ENCODE data around the gene ESAM. TPM values are rescaled to one million over a fixed set of nuclear protein-coding genes. Genes with fewer than 3 reads are reported as not detected.

The ESAM gene
- polyA plus RNA-seq, 1 donor (not counting 4 experiments of a cell fraction or from before 2014, with no cell fraction given): 0.04 TPM

DNA sequence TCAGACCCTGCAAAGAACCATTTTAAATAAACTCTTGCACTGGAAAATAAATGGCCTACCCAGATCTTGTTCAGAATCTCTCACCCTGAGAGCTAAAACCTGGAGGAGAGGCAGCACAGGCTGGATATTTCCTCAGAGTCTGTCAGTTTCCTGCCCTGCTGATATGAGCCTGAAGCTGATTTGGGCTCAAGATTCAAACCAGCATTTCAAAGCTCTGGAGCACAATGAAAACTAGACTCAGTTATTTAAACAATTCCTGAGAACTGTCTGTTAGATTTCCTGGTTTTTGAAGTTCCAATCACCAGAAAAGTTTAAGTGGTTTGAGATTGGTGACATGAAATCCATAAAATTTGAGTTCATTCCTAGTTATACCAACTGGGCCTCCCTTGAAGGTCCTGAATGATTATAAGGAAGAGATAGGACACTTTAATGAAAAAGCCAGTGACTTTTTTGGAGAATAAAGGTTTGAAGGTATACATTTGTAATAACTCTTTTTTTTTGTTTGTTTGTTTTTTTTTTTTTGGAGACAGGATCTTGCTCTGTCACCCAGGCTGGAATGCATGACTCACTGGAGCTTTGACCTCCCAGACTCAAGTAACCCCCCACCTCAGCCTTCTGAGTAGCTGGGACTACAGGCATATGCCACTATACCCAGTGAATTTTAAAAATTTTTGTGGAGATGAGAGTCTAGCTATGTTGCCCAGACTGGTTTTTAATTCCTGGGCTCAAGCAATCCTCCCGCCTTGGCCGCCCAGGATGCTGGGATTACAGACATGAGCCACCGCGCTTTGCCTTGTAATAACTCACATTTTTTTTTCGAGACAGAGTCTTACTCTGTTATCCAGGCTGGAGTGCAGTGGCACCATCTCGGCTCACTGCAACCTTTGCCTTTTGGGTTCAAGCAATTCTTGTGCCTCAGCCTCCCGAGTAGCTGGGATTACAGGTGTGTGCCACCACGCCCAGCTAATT is 8.0 kb upstream of the ESAM start:
- TF ChIP-seq EZH2 (IDR thresholded peaks at IDR 0.05; ENCODE audit: low read length): no peak
- TF ChIP-seq CTCF (optimal IDR thresholded peaks at IDR 0.05 in 1 of 3, IDR thresholded peaks at IDR 0.05 in 1 of 3, conservative IDR thresholded peaks at IDR 0.05 in 1 of 3; ENCODE audit: extremely low read depth in 1 of 3, insufficient read depth in 2 of 3, low read length in 3 of 3): no peak
- Histone ChIP-seq H2AFZ (ENCODE audit: control insufficient read depth, low read length) (no peak overlapping the region), H3K36me3 (ENCODE audit: control insufficient read depth in 2 of 2, extremely low read depth in 1 of 2, insufficient read depth in 2 of 2, low read length in 2 of 2) (peaks cover 1 to 5% of the 10 kb centered on the region in 2 experiments), H3K27me3 (ENCODE audit: control insufficient read depth, extremely low read depth, insufficient read depth, low read length) (no peaks in the 10 kb centered on the region), H3K9me1 (ENCODE audit: control insufficient read depth, extremely low read depth, insufficient read depth, low read length) (no peaks in the 10 kb centered on the region), H3K9ac (ENCODE audit: control insufficient read depth, extremely low read depth, insufficient read depth, low read length) (no peak overlapping the region), H3K4me1 (ENCODE audit: control insufficient read depth, extremely low read depth, insufficient read depth, low read length) (no peaks in the 10 kb centered on the region), H3K9me3 (ENCODE audit: control insufficient read depth, low read depth, low read length) (no peaks in the 10 kb centered on the region), H3K4me3 (ENCODE audit: control insufficient read depth in 2 of 3, extremely low read depth in 1 of 3, insufficient read depth in 2 of 3, low read depth in 1 of 3, low read length in 3 of 3) (no peak overlapping the region), H3K4me2 (ENCODE audit: control insufficient read depth, extremely low read depth, insufficient read depth, low read depth, low read length) (no peak overlapping the region), H4K20me1 (ENCODE audit: control insufficient read depth, extremely low read depth, insufficient read depth, low read length) (no peaks in the 10 kb centered on the region), H3K27ac (ENCODE audit: control insufficient read depth, insufficient read depth, low read length) (no peak overlapping the region), H3K79me2 (ENCODE audit: control insufficient read depth, insufficient read depth, low read length) (no peaks in the 10 kb centered on the region)
- DNase-seq (ENCODE audit: low read depth, low spot score) (no peak), FAIRE-seq (no peak)
- dilution Hi-C loops (cut with MboI; ENCODE audit: extremely low pct_ligation_motif_present, low sequenced_read_pairs): no loop called here

DNA sequence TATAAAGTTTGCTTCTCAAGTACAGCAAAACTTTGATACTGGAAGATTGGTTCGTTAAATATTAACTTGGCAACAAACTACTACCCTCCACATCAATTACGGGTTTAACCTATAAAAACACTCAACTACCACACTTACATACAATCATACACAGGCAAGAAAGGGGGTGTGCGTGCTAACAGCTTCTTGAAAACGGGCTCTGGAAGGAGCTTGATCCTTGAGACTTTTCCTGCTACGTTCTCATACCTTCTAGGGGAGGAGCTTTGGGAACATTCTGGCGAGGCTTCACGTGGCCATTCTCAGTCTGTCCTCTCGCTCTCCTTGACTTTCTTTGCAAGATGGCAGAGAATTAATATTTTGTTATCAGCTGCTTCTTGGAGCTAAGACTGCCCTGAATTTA is 6.8 kb upstream of the ESAM start:
- no peaks in the 10 kb centered on the region for H3K9me1 ChIP-seq (ENCODE audit: control insufficient read depth, extremely low read depth, insufficient read depth, low read length)
- H4K20me1 ChIP-seq (ENCODE audit: control insufficient read depth, extremely low read depth, insufficient read depth, low read length): no peaks in the 10 kb centered on the region
- H3K4me2 ChIP-seq (ENCODE audit: control insufficient read depth, extremely low read depth, insufficient read depth, low read depth, low read length): no peak overlapping the region
- no peaks in the 10 kb centered on the region for H3K4me1 ChIP-seq (ENCODE audit: control insufficient read depth, extremely low read depth, insufficient read depth, low read length)
- peaks cover 0 to 5% of the 10 kb centered on the region in 2 experiments for H3K36me3 ChIP-seq (ENCODE audit: control insufficient read depth in 2 of 2, extremely low read depth in 1 of 2, insufficient read depth in 2 of 2, low read length in 2 of 2)
- no peaks in the 10 kb centered on the region for H3K27me3 ChIP-seq (ENCODE audit: control insufficient read depth, extremely low read depth, insufficient read depth, low read length)
- H3K27ac ChIP-seq (ENCODE audit: control insufficient read depth, insufficient read depth, low read length): no peak overlapping the region
- no peak overlapping the region for H3K9ac ChIP-seq (ENCODE audit: control insufficient read depth, extremely low read depth, insufficient read depth, low read length)
- no peaks in the 10 kb centered on the region for H3K9me3 ChIP-seq (ENCODE audit: control insufficient read depth, low read depth, low read length)
- FAIRE-seq (no peak), DNase-seq (ENCODE audit: low read depth, low spot score) (no peak)
- H3K79me2 ChIP-seq (ENCODE audit: control insufficient read depth, insufficient read depth, low read length): no peaks in the 10 kb centered on the region
- TF ChIP-seq CTCF (optimal IDR thresholded peaks at IDR 0.05 in 1 of 3, IDR thresholded peaks at IDR 0.05 in 1 of 3, conservative IDR thresholded peaks at IDR 0.05 in 1 of 3; ENCODE audit: extremely low read depth in 1 of 3, insufficient read depth in 2 of 3, low read length in 3 of 3) (no peak), EZH2 (IDR thresholded peaks at IDR 0.05; ENCODE audit: low read length) (no peak)
- dilution Hi-C loops (cut with MboI; ENCODE audit: extremely low pct_ligation_motif_present, low sequenced_read_pairs): no loop called here
- no peak overlapping the region for H3K4me3 ChIP-seq (ENCODE audit: control insufficient read depth in 2 of 3, extremely low read depth in 1 of 3, insufficient read depth in 2 of 3, low read depth in 1 of 3, low read length in 3 of 3)
- no peak overlapping the region for H2AFZ ChIP-seq (ENCODE audit: control insufficient read depth, low read length)
